IMR-90 (cell line): Measurements from ENCODE around the gene TSKS. TPM values are rescaled to one million over a fixed set of nuclear protein-coding genes. Genes with fewer than 3 reads are reported as not detected.

Experiments
- ATAC-seq: fragments of 200-7000 bp; cut with Tn5 transposase; 2 replicates; pipeline ENCODE4 v1.9.1; 2020; ENCODE audit warnings: low read depth, mild to moderate bottlenecking, moderate library complexity
- BruUV-seq: library from RNA; stranded (reverse); fragments of 400-500 nt; replicated peaks from 2 replicates; lab custom pipeline; 2021; lab: Mats Ljungman, UMichigan
- CTCF ChIA-PET: fragments of 300-600 bp; formaldehyde crosslinking; extraction: SDS; loops from one replicate; lab custom pipeline; 2021; ENCODE audit warnings: antibody characterized with exemption; lab: Yijun Ruan, JAX
- POLR2A ChIA-PET: fragments of 300-600 bp; sonication (Branson Sonifier 250); formaldehyde crosslinking; loops from one replicate; lab custom pipeline; 2022; ENCODE audit warnings: antibody characterized with exemption; ENCODE audit not compliant: unreplicated experiment; lab: Charles Lee
- DNase-seq: peaks from one replicate; pipeline ENCODE4 v3.0.0; 2013
- H2AFZ ChIP-seq: replicated peaks from 2 replicates; pipeline ENCODE3; 2013; ENCODE audit warnings: low read length, mild to moderate bottlenecking; ENCODE audit not compliant: poor library complexity
- H2AK5ac ChIP-seq: 2 replicates; pipeline ENCODE4 v1.6.1; 2013; ENCODE audit warnings: low read depth, low read length, inconsistent platforms
- H2AK9ac ChIP-seq: replicated peaks from 2 replicates; pipeline ENCODE3; 2013; ENCODE audit warnings: mild to moderate bottlenecking, low read depth, low read length, moderate library complexity; ENCODE audit not compliant: poor library complexity
- H2BK120ac ChIP-seq: 2 replicates; pipeline ENCODE4 v1.6.1; 2013; ENCODE audit warnings: low read depth, low read length, inconsistent platforms
- H2BK15ac ChIP-seq: 3 replicates; pipeline ENCODE4 v1.6.1; 2013; ENCODE audit warnings: low read depth, low read length, inconsistent platforms
- H2BK20ac ChIP-seq: 2 replicates; pipeline ENCODE4 v1.6.1; 2013; ENCODE audit warnings: low read depth, mild to moderate bottlenecking, inconsistent platforms, low read length, moderate library complexity
- H2BK5ac ChIP-seq: 2 replicates; pipeline ENCODE4 v1.6.1; 2013; ENCODE audit warnings: mild to moderate bottlenecking, low read depth, low read length, inconsistent platforms; ENCODE audit not compliant: poor library complexity, severe bottlenecking
- H3K14ac ChIP-seq: replicated peaks from 2 replicates; pipeline ENCODE4 v1.6.1; 2013; ENCODE audit warnings: low read depth, low read length, inconsistent platforms
- H3K18ac ChIP-seq: 2 replicates; pipeline ENCODE4 v1.6.1; 2013; ENCODE audit warnings: low read depth, low read length, control low read depth
- H3K23ac ChIP-seq: 2 replicates; pipeline ENCODE4 v1.6.1; 2013; ENCODE audit warnings: low read depth, low read length, inconsistent platforms
- H3K27ac ChIP-seq: 2 replicates; pipeline ENCODE4 v1.5.1; 2013; ENCODE audit warnings: mild to moderate bottlenecking, control low read depth, low read length; ENCODE audit not compliant: insufficient read depth
- H3K27me3 ChIP-seq: 2 replicates; pipeline ENCODE4 v1.6.1; 2013; ENCODE audit warnings: low read length; ENCODE audit not compliant: control insufficient read depth, insufficient read depth
- H3K36me3 ChIP-seq: 2 replicates; pipeline ENCODE4 v1.6.1; 2013; ENCODE audit warnings: low read length, mixed read lengths; ENCODE audit not compliant: control insufficient read depth, insufficient read depth
- H3K4ac ChIP-seq: 2 replicates; pipeline ENCODE4 v1.6.1; 2013; ENCODE audit warnings: low read depth, low read length, inconsistent platforms
- H3K4me1 ChIP-seq: 2 replicates; pipeline ENCODE4 v1.6.1; 2013; ENCODE audit warnings: low read length, mixed read lengths; ENCODE audit not compliant: control insufficient read depth, insufficient read depth
- H3K4me2 ChIP-seq: 2 replicates; pipeline ENCODE4 v1.6.1; 2013; ENCODE audit warnings: low read depth, mild to moderate bottlenecking, control low read depth, low read length, moderate library complexity
- H3K4me3 ChIP-seq: 2 replicates; pipeline ENCODE4 v1.5.1; 2013; ENCODE audit warnings: low read depth, mild to moderate bottlenecking, control low read depth, low read length, moderate library complexity; ENCODE audit not compliant: insufficient read depth
- H3K56ac ChIP-seq: 2 replicates; pipeline ENCODE4 v1.6.1; 2013; ENCODE audit warnings: low read length, inconsistent platforms; ENCODE audit not compliant: insufficient read depth; ENCODE audit errors: extremely low read depth
- H3K79me1 ChIP-seq, 2 experiments: 2 replicates each; pipeline ENCODE4 v1.6.1; 2013; ENCODE audit warnings: low read length in 2 of 2, inconsistent platforms in 1 of 2, low read depth in 1 of 2
- H3K9ac ChIP-seq: 2 replicates; pipeline ENCODE4 v1.6.1; 2013; ENCODE audit warnings: low read depth, low read length, control low read depth
- H3K9me1 ChIP-seq: 2 replicates; pipeline ENCODE4 v1.6.1; 2013; ENCODE audit warnings: low read length, inconsistent platforms; ENCODE audit not compliant: insufficient read depth
- H3K9me3 ChIP-seq: 2 replicates; pipeline ENCODE4 v1.6.1; 2013; ENCODE audit warnings: low read length; ENCODE audit not compliant: control insufficient read depth, insufficient read depth
- H4K20me1 ChIP-seq: 2 replicates; pipeline ENCODE4 v1.6.1; 2013; ENCODE audit warnings: low read length, inconsistent platforms; ENCODE audit not compliant: insufficient read depth
- H4K5ac ChIP-seq: 2 replicates; pipeline ENCODE4 v1.6.1; 2013; ENCODE audit warnings: mild to moderate bottlenecking, low read depth, low read length, control low read depth
- H4K8ac ChIP-seq, 2 experiments: 2 replicates each; pipeline ENCODE4 v1.6.1; 2013; ENCODE audit warnings: low read depth in 2 of 2, low read length in 2 of 2, control low read depth in 1 of 2, inconsistent platforms in 1 of 2
- H4K91ac ChIP-seq: 2 replicates; pipeline ENCODE4 v1.6.1; 2013; ENCODE audit warnings: low read depth, low read length, inconsistent platforms; ENCODE audit not compliant: insufficient read depth
- BHLHE40 ChIP-seq: fragments of 150-350 bp; IDR thresholded peaks from 2 replicates; pipeline ENCODE4 v1.6.1; 2016; ENCODE audit warnings: mild to moderate bottlenecking, low read depth, low read length
- CEBPB ChIP-seq: IDR thresholded peaks from 2 replicates; pipeline ENCODE4 v1.6.1; 2012; ENCODE audit warnings: low read depth, low read length, improper control_type of control experiment
- CHD1 ChIP-seq: IDR thresholded peaks from 2 replicates; pipeline ENCODE4 v1.6.1; 2012; ENCODE audit warnings: low read depth, low read length, improper control_type of control experiment
- ELK1 ChIP-seq: fragments of 150-350 bp; IDR thresholded peaks from 2 replicates; pipeline ENCODE4 v1.6.1; 2016; ENCODE audit warnings: low read depth, mild to moderate bottlenecking, low read length, moderate library complexity, borderline replicate concordance
- FOS ChIP-seq: fragments of 150-350 bp; IDR thresholded peaks from 2 replicates; pipeline ENCODE4 v1.6.1; 2016; ENCODE audit warnings: low read depth, low read length
- MAFK ChIP-seq: IDR thresholded peaks from 2 replicates; pipeline ENCODE4 v1.6.1; 2012; ENCODE audit warnings: low read depth, low read length, improper control_type of control experiment
- MAZ ChIP-seq: IDR thresholded peaks from 2 replicates; pipeline ENCODE4 v1.6.1; 2012; ENCODE audit warnings: low read depth, mild to moderate bottlenecking, low read length, improper control_type of control experiment, moderate library complexity, borderline replicate concordance
- MXI1 ChIP-seq: IDR thresholded peaks from 2 replicates; pipeline ENCODE4 v1.6.1; 2012; ENCODE audit warnings: low read depth, mild to moderate bottlenecking, low read length, moderate library complexity, borderline replicate concordance
- NFE2L2 ChIP-seq: fragments of 150-350 bp; IDR thresholded peaks from 2 replicates; pipeline ENCODE4 v1.6.1; 2016; ENCODE audit warnings: low read depth, mild to moderate bottlenecking, low read length
- POLR2A ChIP-seq: IDR thresholded peaks from 2 replicates; pipeline ENCODE4 v1.6.1; 2012; ENCODE audit warnings: mild to moderate bottlenecking, low read depth, low read length
- RAD21 ChIP-seq: IDR thresholded peaks from 2 replicates; pipeline ENCODE4 v1.6.1; 2012; ENCODE audit warnings: low read length, improper control_type of control experiment
- RCOR1 ChIP-seq: IDR thresholded peaks from 2 replicates; pipeline ENCODE4 v1.6.1; 2012; ENCODE audit warnings: mild to moderate bottlenecking, low read length, improper control_type of control experiment; ENCODE audit not compliant: insufficient replicate concordance
- RFX5 ChIP-seq: IDR thresholded peaks from 2 replicates; pipeline ENCODE4 v1.8.0; 2012; ENCODE audit warnings: low read depth, mild to moderate bottlenecking, low read length, moderate library complexity
- USF2 ChIP-seq: fragments of 150-350 bp; IDR thresholded peaks from 2 replicates; pipeline ENCODE4 v1.6.1; 2017; ENCODE audit warnings: mild to moderate bottlenecking, antibody characterized with exemption, low read length, low read depth
- WGBS, 2 experiments: methylation state at CpG; one replicate each; pipeline versions ENCODE4 v1.1.5 to v1.1.7; 2013; ENCODE audit warnings: missing lambda C conversion rate in 2 of 2; ENCODE audit not compliant: insufficient read length in 1 of 2; ENCODE audit errors: extremely low coverage in 2 of 2; 5-methylcytosine and 5-hydroxymethylcytosine counted together
- dilution Hi-C: fragments of 300-500 bp; cut with HindIII; formaldehyde crosslinking; loops from one replicate; pipeline ENCODE4 v1.14.3; 2018; ENCODE audit warnings: low sequenced_read_pairs; ENCODE audit not compliant: unreplicated experiment
- in situ Hi-C: fragments of 300-500 bp; cut with MboI; formaldehyde crosslinking; loops from 3 replicates; pipeline ENCODE4 v1.14.3; 2019; ENCODE audit warnings: low sequenced_read_pairs, inconsistent platforms, mixed read lengths
- intact Hi-C: fragments of 100-400 bp; cut with micrococcal nuclease; formaldehyde crosslinking; loops from 2 replicates; pipeline ENCODE4 v1.10.0; 2022
- polyA plus RNA-seq, 3 experiments: library from polyadenylated mRNA; depleted of rRNA; stranded (reverse); fragments of >200 nt; gene quantifications; 2 replicates each; pipeline ENCODE4 v1.2.3, GENCODE V29; 2012; ENCODE audit warnings: low replicate concordance in 1 of 3
- total RNA-seq: library from RNA; depleted of rRNA; stranded (reverse); fragments of >200 nt; gene quantifications from 2 replicates; pipeline ENCODE4 v1.2.3, GENCODE V29; 2012

Gene TSKS
- total and polyA plus RNA-seq, 2 of the 4 experiments (the other 2 are of a cell fraction): not detected

DNA sequence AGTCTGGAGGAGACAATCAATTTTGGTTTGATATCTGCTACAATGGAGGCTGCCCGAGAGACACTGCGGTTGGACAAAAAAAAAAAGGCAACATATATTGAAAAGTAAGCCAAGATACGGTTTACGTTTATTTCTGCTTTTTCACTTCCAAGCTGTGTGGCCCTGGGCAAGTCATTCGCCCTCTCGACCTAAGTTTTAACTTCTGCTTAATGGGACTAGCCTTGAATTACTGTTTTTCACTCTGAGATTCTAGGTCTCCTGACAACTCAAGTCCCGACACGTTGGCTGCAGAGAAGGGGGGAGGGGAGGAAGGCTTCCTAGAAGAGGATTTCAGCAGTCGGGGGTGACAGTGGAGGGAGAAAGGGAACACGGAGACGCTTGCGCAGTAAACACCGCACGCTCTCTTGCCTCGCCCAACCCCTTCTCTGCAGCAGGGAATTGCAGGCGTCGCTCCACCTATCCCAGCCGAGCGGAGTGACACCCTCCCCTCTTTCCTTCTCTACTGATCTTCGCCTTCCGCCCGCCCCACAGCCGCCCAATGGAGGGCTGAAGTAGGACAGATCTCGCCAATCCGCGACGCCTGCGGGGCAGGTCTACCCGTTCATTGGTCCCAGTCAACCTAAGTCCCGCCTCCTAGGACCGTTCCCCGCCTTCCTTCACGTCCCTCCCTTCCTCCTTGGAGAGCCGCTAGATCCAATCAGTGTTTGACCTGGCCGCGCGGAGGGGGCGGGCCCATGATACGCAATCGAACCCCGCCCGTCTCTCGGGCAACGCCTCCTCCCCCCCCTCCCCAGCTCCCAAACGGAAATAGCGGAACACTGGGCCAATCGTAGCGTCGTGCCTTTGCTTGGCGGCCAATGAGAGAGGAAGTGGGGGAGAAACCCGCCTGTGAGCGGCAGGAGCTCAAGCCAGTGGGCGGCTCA, 3.2 kb upstream of the TSKS start:
- in situ Hi-C loops: no loop called here
- peak overlapping the region; percentile 84 for H3K14ac ChIP-seq
- TF ChIP-seq ELK1 (no peak), MXI1 (no peak), BHLHE40 (no peak), FOS (peak; percentile 50), CEBPB (peak; percentile 75), RFX5 (no peak), RCOR1 (peak; percentile 55), POLR2A (peak; percentile 38; the same call in 1 of the 2 replicates), CHD1 (no peak), MAZ (peak; percentile 63), NFE2L2 (no peak; the same call in 1 of the 2 replicates), USF2 (no peak), RAD21 (0 out of 2 replicates have a peak, but pooled peaks have one; percentile 9), MAFK (no peak)

More for the DNA sequence above, 3.2 kb upstream of the TSKS start:
- Histone ChIP-seq H3K4ac (peak overlapping the region; percentile 93), H3K27ac (peak overlapping the region; percentile 89), H2AK9ac (peak overlapping the region; percentile 95), H2AFZ (peak overlapping the region; percentile 86), H3K27me3 (no peaks in the 10 kb centered on the region), H3K4me3 (peak overlapping the region; percentile 31; the same call in 1 of the 2 replicates), H2BK15ac (peak overlapping the region; percentile 95; the same call in 2 of the 3 replicates), H3K4me2 (peak overlapping the region; percentile 80), H2BK5ac (peak overlapping the region; percentile 95), H3K79me1 (peaks cover 6 to 40% of the 10 kb centered on the region in 2 experiments; a peak in 3 of 4 replicates), H3K36me3 (no peaks in the 10 kb centered on the region), H3K9me3 (no peaks in the 10 kb centered on the region), H4K5ac (peak overlapping the region; percentile 95), H4K8ac (peak overlapping the region; percentile 93 to 99), H3K23ac (peak overlapping the region; percentile 76), H2AK5ac (peak overlapping the region; percentile 89), H2BK120ac (peak overlapping the region; percentile 99), H3K18ac (peak overlapping the region; percentile 100), H3K9me1 (peaks cover 16% of the 10 kb centered on the region), H3K56ac (peak overlapping the region; percentile 95), H3K4me1 (peaks cover 11% of the 10 kb centered on the region), H4K91ac (peak overlapping the region; percentile 95), H4K20me1 (peaks cover 24% of the 10 kb centered on the region), H2BK20ac (peak overlapping the region; percentile 99), H3K9ac (peak overlapping the region; percentile 73)
- intact Hi-C loops: loop anchor here (2.0 to 5.0 kb wide), 2 partner anchors 39 to 75 kb away; partner anchors contain the start of gene CPT1C
- dilution Hi-C loops: no loop called here
- ChIA-PET CTCF (interaction anchor here (0.5 to 0.7 kb wide), 3 partner anchors 8 to 93 kb away, joined by 3 read pairs; no protein-coding TSS in a partner anchor), POLR2A (interaction anchor here (1.0 kb wide), 1 partner anchor 8 kb away, joined by 9 read pairs; no protein-coding TSS in a partner anchor)
- WGBS, 2 experiments: 0% methylated on average over 10 of the region's 53 CpGs; no CpG with 5 or more reads in 1 of the 2 experiments
- DNase-seq (peak; percentile 100), ATAC-seq (peak; percentile 91)
- BruUV-seq: no TSS peak
